Keratinocyte (primary cell): ENCODE data around the gene ATP2B2.

Experiments used
- CTCF ChIP-seq, 3 experiments: IDR thresholded peaks in 1 of 3; conservative IDR thresholded peaks in 1 of 3; optimal IDR thresholded peaks in 1 of 3; 2 replicates in 2 of 3; 3 replicates in 1 of 3; pipeline versions ENCODE3 to v1.5.1; 2011; ENCODE audit warnings: low read length in 3 of 3, mild to moderate bottlenecking in 3 of 3, moderate library complexity in 2 of 3, control low read depth in 1 of 3, inconsistent platforms in 1 of 3; ENCODE audit not compliant: insufficient read depth in 2 of 3; ENCODE audit errors: extremely low read depth in 1 of 3
- EZH2 ChIP-seq: IDR thresholded peaks from one replicate; pipeline ENCODE4 v1.6.1; 2012; ENCODE audit warnings: inconsistent platforms, mild to moderate bottlenecking, low read length, moderate library complexity

- TF ChIP-seq EZH2 (no peak), CTCF (optimal IDR thresholded peaks at IDR 0.05 in 1 of 3, IDR thresholded peaks at IDR 0.05 in 1 of 3, conservative IDR thresholded peaks at IDR 0.05 in 1 of 3; ENCODE audit: extremely low read depth in 1 of 3, insufficient read depth in 2 of 3, low read length in 3 of 3) (no peak)
Measured at GRCh38 chr3:10502185-10502880, 3.1 kb downstream of the ATP2B2 start.
